Epithelial cell of proximal tubule (primary cell): ENCODE data around the gene RPTOR. TPM values are rescaled to one million over a fixed set of nuclear protein-coding genes. Genes with fewer than 3 reads are reported as not detected.
"Not testable (repeated sequence)": the region's sequence is repeated elsewhere in the genome, so short reads cannot be mapped to it uniquely, and the experiment has no call there.

ENCODE experiments used
- DNase-seq: peaks from one replicate; pipeline ENCODE4 v3.0.0-alpha.2; 2011; ENCODE audit warnings: low read depth
- H3K4me3 ChIP-seq: 2 replicates; pipeline ENCODE4 v1.5.1; 2011; ENCODE audit warnings: low read depth, mild to moderate bottlenecking, low read length
- CTCF ChIP-seq: conservative IDR thresholded peaks from 2 replicates; pipeline ENCODE4 v1.5.1; 2012; ENCODE audit warnings: low read depth, mild to moderate bottlenecking, low read length
- total RNA-seq: library from RNA; depleted of rRNA; stranded (reverse); fragments of >200 nt; gene quantifications from 2 replicates; pipeline ENCODE4 v1.2.3, GENCODE V29; 2015

Gene RPTOR
- total RNA-seq, 1 donor from 2014 or later, result 24.4 TPM

GRCh38 chr17:80793421-80793820 lies 248.8 kb downstream of the RPTOR start:
- H3K4me3 ChIP-seq, result no peak overlapping the region
- no peak for TF ChIP-seq CTCF
- DNase-seq, result no peak

- no peak overlapping the region for H3K4me3 ChIP-seq
- DNase-seq, result no peak
- no peak for TF ChIP-seq CTCF
Measured at GRCh38 chr17:80793851-80794267, 249.2 kb downstream of the RPTOR start.

GRCh38 chr17:80794281-80795089 lies 249.8 kb downstream of the RPTOR start:
- DNase-seq, result no peak
- no peak for TF ChIP-seq CTCF
- no peak overlapping the region for H3K4me3 ChIP-seq

- no peak for TF ChIP-seq CTCF
Measured at GRCh38 chr17:80795090-80795580, 250.5 kb downstream of the RPTOR start.

GRCh38 chr17:80795754-80796153 lies 251.1 kb downstream of the RPTOR start:
- H3K4me3 ChIP-seq, result no peak overlapping the region
- TF ChIP-seq CTCF, result no peak
- no peak for DNase-seq

More at GRCh38 chr17:80795090-80795580, 250.5 kb downstream of the RPTOR start:
- DNase-seq, result no peak
- no peak overlapping the region for H3K4me3 ChIP-seq

GRCh38 chr17:80796430-80796861 lies 251.8 kb downstream of the RPTOR start:
- DNase-seq, result no peak
- H3K4me3 ChIP-seq, result no peak overlapping the region
- TF ChIP-seq CTCF, result no peak

- not testable (repeated sequence) for H3K4me3 ChIP-seq, DNase-seq
Measured at GRCh38 chr17:80797222-80797621, 252.6 kb downstream of the RPTOR start.
